HepG2 (cell line): ENCODE measurements around the gene STMN1. TPM values are rescaled to one million over a fixed set of nuclear protein-coding genes. Genes with fewer than 3 reads are reported as not detected.
A peak's percentile ranks its signal among the peaks of the same experiment; 100 is the strongest.

Experiments used
- AKNA ChIP-seq: sonication (generic); formaldehyde crosslinking; IDR thresholded peaks from 2 replicates; pipeline ENCODE4 v1.4.0; 2020; ENCODE audit warnings: missing genetic modification reagents, borderline replicate concordance
- ARNTL ChIP-seq: sonication (generic); formaldehyde crosslinking; IDR thresholded peaks from 2 replicates; pipeline ENCODE4 v1.4.0; 2020; ENCODE audit warnings: mild to moderate bottlenecking, missing genetic modification reagents
- CENPBD1 ChIP-seq: sonication (generic); formaldehyde crosslinking; IDR thresholded peaks from 2 replicates; pipeline ENCODE4 v1.8.0; 2022; ENCODE audit warnings: missing genetic modification reagents, low read depth, mild to moderate bottlenecking, borderline replicate concordance
- DBP ChIP-seq: sonication (generic); formaldehyde crosslinking; IDR thresholded peaks from 2 replicates; pipeline ENCODE4 v1.4.0; 2020; ENCODE audit warnings: missing genetic modification reagents; ENCODE audit errors: not compliant biosample characterization
- IRF9 ChIP-seq: sonication (generic); formaldehyde crosslinking; IDR thresholded peaks from 2 replicates; pipeline ENCODE4 v1.8.0; 2022; ENCODE audit warnings: missing genetic modification reagents, mild to moderate bottlenecking, borderline replicate concordance
- MED8 ChIP-seq: sonication (generic); formaldehyde crosslinking; IDR thresholded peaks from 2 replicates; pipeline ENCODE4 v1.8.1; 2023; ENCODE audit warnings: mild to moderate bottlenecking, missing genetic modification reagents; ENCODE audit not compliant: insufficient replicate concordance
- POGK ChIP-seq: sonication (generic); formaldehyde crosslinking; conservative IDR thresholded peaks from 2 replicates; pipeline ENCODE4 v1.8.0; 2022; ENCODE audit warnings: mild to moderate bottlenecking, moderate library complexity, missing genetic modification reagents
- RARA ChIP-seq: IDR thresholded peaks from 2 replicates; pipeline ENCODE4 v1.6.1; 2016; ENCODE audit warnings: missing genetic modification reagents, missing compliant biosample characterization
- SUZ12 ChIP-seq: fragments of 150-350 bp; IDR thresholded peaks from 2 replicates; pipeline ENCODE4 v1.6.1; 2014; ENCODE audit warnings: low read depth, low read length
- ZFP41 ChIP-seq: sonication (generic); formaldehyde crosslinking; IDR thresholded peaks from 2 replicates; pipeline ENCODE4 v1.4.0; 2020; ENCODE audit warnings: mild to moderate bottlenecking, missing genetic modification reagents, borderline replicate concordance
- ZNF253 ChIP-seq: sonication (generic); formaldehyde crosslinking; IDR thresholded peaks from 2 replicates; pipeline ENCODE4 v1.8.0; 2022; ENCODE audit warnings: mild to moderate bottlenecking, missing genetic modification reagents, borderline replicate concordance
- ZNF274 ChIP-seq: sonication (generic); formaldehyde crosslinking; IDR thresholded peaks from 2 replicates; pipeline ENCODE4 v1.5.1; 2020; ENCODE audit warnings: mild to moderate bottlenecking, missing genetic modification reagents
- ZNF512 ChIP-seq: sonication (generic); formaldehyde crosslinking; IDR thresholded peaks from 2 replicates; pipeline ENCODE4 v1.4.0; 2020; ENCODE audit warnings: mild to moderate bottlenecking, missing genetic modification reagents
- ZNF652 ChIP-seq: IDR thresholded peaks from 2 replicates; pipeline ENCODE4 v1.6.1; 2016; ENCODE audit warnings: low read depth, borderline replicate concordance
- ZNF883 ChIP-seq: sonication (generic); formaldehyde crosslinking; IDR thresholded peaks from 2 replicates; pipeline ENCODE4 v1.5.1; 2020; ENCODE audit warnings: mild to moderate bottlenecking, missing genetic modification reagents; ENCODE audit errors: not compliant biosample characterization
- ZZZ3 ChIP-seq: sonication (generic); formaldehyde crosslinking; IDR thresholded peaks from 2 replicates; pipeline ENCODE4 v1.4.0; 2020; ENCODE audit warnings: missing genetic modification reagents, mild to moderate bottlenecking, borderline replicate concordance
- polyA plus RNA-seq, 8 experiments: library from polyadenylated mRNA; depleted of rRNA in 3 of 8; stranded (reverse) in 7 of 8; unstranded in 1 of 8; fragments of >200 nt; fragmentation: Illumina TruSeq in 4 of 8; extraction: Trizol in 4 of 8; gene quantifications; 2 replicates each; pipeline versions ENCODE4 v1.2.1 to v1.2.3, GENCODE V29; 2011 to 2016; ENCODE audit warnings: low read depth in 4 of 8, missing spikeins in 1 of 8, mixed read lengths in 1 of 8; ENCODE audit not compliant: insufficient read depth in 1 of 8
- total RNA-seq, 5 experiments: library from RNA; depleted of rRNA; stranded (reverse); fragments of >200 nt; fragmentation: Illumina TruSeq; extraction: Trizol; gene quantifications; 2 replicates each; pipeline ENCODE4 v1.2.3, GENCODE V29; 2016; ENCODE audit warnings: low read depth in 1 of 5

STMN1 gene
- total and polyA plus RNA-seq, 2 of the 13 experiments (the other 11 are each of a cell fraction or from before 2014, with no cell fraction given), result 45.9 to 409 TPM

DNA sequence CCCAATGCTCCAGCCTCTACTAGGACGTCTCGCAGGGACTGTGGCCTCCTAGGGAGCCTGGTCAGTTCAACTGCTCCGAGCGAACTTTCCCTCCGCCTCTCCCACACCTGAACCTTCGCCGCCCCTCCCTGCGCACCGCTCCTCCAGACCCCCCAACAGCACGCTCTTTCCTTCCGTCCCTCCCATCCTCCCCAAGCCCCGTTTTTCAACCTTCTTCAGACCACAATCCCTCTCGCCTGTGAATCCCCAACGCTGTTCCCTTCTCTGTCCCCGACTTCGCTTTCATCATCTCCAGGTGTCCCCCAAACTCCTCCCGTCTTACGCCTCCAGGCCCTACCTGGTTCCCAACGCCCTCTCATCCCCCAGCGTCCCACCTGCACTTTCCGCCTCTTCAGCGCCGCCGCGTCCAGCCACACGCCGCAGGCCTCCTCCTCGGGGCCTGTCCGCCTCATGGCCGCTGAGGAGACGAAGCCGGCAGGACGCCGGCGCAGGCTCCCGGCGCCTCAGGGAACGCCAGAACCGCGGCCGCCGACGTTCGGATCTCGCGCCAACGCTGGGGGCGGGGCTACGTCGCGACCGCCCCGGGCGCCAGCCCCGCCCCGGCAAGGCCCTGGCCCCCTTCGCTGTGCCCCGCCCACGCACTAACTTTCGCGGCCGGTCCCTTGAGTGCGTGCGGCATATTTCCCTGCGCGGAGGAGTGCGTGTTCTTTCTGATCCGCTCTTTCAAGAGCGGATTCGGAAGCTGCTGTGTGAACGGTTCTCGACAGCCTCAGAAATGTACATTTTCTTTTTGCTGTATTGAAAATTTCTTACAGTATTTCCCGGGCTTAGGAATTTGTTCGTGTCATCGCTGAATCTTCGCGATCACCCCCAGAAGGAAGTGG lies 47.1 kb downstream of the STMN1 start, which contains the start of gene AUNIP (continued):
- TF ChIP-seq AKNA (peak; percentile 32; the same call in 1 of the 2 replicates), POGK (CRISPR knock-in tag) (peak; percentile 98), ZFP41 (CRISPR knock-in tag) (no peak), ZNF253 (CRISPR knock-in tag) (no peak), ZZZ3 (no peak), DBP (CRISPR knock-in tag) (peak; percentile 40), ZNF512 (CRISPR knock-in tag) (no peak), ARNTL (CRISPR knock-in tag) (0 out of 2 replicates have a peak, but pooled peaks have one; percentile 53), IRF9 (CRISPR knock-in tag) (peak; percentile 60; the same call in 1 of the 2 replicates), CENPBD1 (CRISPR knock-in tag) (no peak), SUZ12 (no peak), ZNF652 (no peak), MED8 (CRISPR knock-in tag) (peak; percentile 76), RARA (CRISPR knock-in tag) (no peak), ZNF883 (CRISPR knock-in tag) (peak; percentile 60), ZNF274 (CRISPR knock-in tag) (peak; percentile 73; the same call in 1 of the 2 replicates)
